Suprapubic skin (tissue), 4 donors: ENCODE results near the gene PITHD1. TPM values are rescaled to one million over a fixed set of nuclear protein-coding genes. Genes with fewer than 3 reads are reported as not detected.
"Not testable (repeated sequence)": the region's sequence is repeated elsewhere in the genome, so short reads cannot be mapped to it uniquely, and the experiment has no call there.

Experiments
- DNase-seq, 2 donors: peaks; one replicate each; pipeline ENCODE4 v3.0.0-alpha.2; 2019; ENCODE audit warnings: low spot score in 2 of 2
- H3K27ac ChIP-seq: fragments of 200-600 bp; sonication (generic); one replicate; pipeline ENCODE4 v1.5.1; 2019
- H3K27me3 ChIP-seq: fragments of 200-600 bp; sonication (generic); one replicate; pipeline ENCODE4 v1.5.1; 2019
- H3K36me3 ChIP-seq: fragments of 200-600 bp; sonication (generic); one replicate; pipeline ENCODE4 v1.5.1; 2019
- H3K4me1 ChIP-seq: fragments of 200-600 bp; sonication (generic); one replicate; pipeline ENCODE4 v1.5.1; 2019
- H3K4me3 ChIP-seq: fragments of 200-600 bp; sonication (generic); one replicate; pipeline ENCODE4 v1.5.1; 2019; ENCODE audit warnings: mild to moderate bottlenecking
- H3K9me3 ChIP-seq: fragments of 200-600 bp; sonication (generic); one replicate; pipeline ENCODE4 v1.5.1; 2019
- EP300 ChIP-seq: sonication (generic); formaldehyde crosslinking; IDR thresholded peaks from one replicate; pipeline ENCODE4 v1.6.1; 2017; ENCODE audit warnings: antibody characterized with exemption
- POLR2A ChIP-seq, 2 donors: fragments of 450-650 bp; IDR thresholded peaks; one replicate each; pipeline ENCODE4 v1.6.1; 2017; ENCODE audit warnings: antibody characterized with exemption in 2 of 2, mild to moderate bottlenecking in 2 of 2, moderate library complexity in 2 of 2
- POLR2AphosphoS5 ChIP-seq, 3 donors: sonication (generic); formaldehyde crosslinking; IDR thresholded peaks; one replicate each; pipeline ENCODE4 v1.6.1; 2017; ENCODE audit warnings: antibody characterized with exemption in 3 of 3
- WGBS: methylation state at CpG from one replicate; pipeline ENCODE4 v1.1.5; 2018; 5-methylcytosine and 5-hydroxymethylcytosine counted together
- total RNA-seq, 4 donors: library from RNA; depleted of rRNA; stranded (reverse); fragments of >200 nt; gene quantifications; one replicate each; pipeline ENCODE4 v1.1.0, GENCODE V29; 2016
- TF ChIP-seq, protein P1 (sequence below), 2 donors: fragments of 200-600 bp in 1 of 2; fragments of 450-650 bp in 1 of 2; sonication (generic) in 1 of 2; IDR thresholded peaks; one replicate each; pipeline ENCODE4 v1.5.1; 2016 to 2019; ENCODE audit warnings: antibody characterized with exemption in 2 of 2, mild to moderate bottlenecking in 1 of 2, moderate library complexity in 1 of 2

Gene PITHD1
- total RNA-seq, 4 donors from 2014 or later: 49.4 to 93.1 (median 74.3) TPM

- Histone ChIP-seq H3K27ac (peak within 1 kb of the TSS; percentile 75), H3K9me3 (no peaks in the 10 kb centered on the region), H3K27me3 (no peaks in the 10 kb centered on the region), H3K4me1 (peaks cover 37% of the 10 kb centered on the region), H3K4me3 (peak within 1 kb of the TSS; percentile 92), H3K36me3 (peaks cover 58% of the 10 kb centered on the region)
- DNase-seq: peak; percentile 97
- TF ChIP-seq EP300 (no peak), POLR2AphosphoS5 (IDR thresholded peaks at IDR 0.05) (peak in 2 of 3 donors; percentile 66 to 86)
- 2% methylated on average over 30 of the region's 47 CpGs for WGBS
These were observed 12.7 kb downstream of the PITHD1 start, which contains the start of gene LYPLA2 for GRCh38 chr1:23790696-23791515. LYPLA2 (plus strand) TSS chr1:23791145; CDS start chr1:23792683, 1,538 bp downstream.

GRCh38 chr1:23791516-23792047 is 13.4 kb downstream of the PITHD1 start:
- no peak for TF ChIP-seq EP300
- no peak for TF ChIP-seq POLR2AphosphoS5 (IDR thresholded peaks at IDR 0.05)
- TF ChIP-seq, protein P1, sequence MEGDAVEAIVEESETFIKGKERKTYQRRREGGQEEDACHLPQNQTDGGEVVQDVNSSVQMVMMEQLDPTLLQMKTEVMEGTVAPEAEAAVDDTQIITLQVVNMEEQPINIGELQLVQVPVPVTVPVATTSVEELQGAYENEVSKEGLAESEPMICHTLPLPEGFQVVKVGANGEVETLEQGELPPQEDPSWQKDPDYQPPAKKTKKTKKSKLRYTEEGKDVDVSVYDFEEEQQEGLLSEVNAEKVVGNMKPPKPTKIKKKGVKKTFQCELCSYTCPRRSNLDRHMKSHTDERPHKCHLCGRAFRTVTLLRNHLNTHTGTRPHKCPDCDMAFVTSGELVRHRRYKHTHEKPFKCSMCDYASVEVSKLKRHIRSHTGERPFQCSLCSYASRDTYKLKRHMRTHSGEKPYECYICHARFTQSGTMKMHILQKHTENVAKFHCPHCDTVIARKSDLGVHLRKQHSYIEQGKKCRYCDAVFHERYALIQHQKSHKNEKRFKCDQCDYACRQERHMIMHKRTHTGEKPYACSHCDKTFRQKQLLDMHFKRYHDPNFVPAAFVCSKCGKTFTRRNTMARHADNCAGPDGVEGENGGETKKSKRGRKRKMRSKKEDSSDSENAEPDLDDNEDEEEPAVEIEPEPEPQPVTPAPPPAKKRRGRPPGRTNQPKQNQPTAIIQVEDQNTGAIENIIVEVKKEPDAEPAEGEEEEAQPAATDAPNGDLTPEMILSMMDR (IDR thresholded peaks at IDR 0.05): no peak
- no peak for TF ChIP-seq POLR2A (IDR thresholded peaks at IDR 0.05)
- Histone ChIP-seq H3K27me3 (no peaks in the 10 kb centered on the region), H3K9me3 (no peaks in the 10 kb centered on the region), H3K27ac (peak overlapping the region; percentile 75), H3K36me3 (peaks cover 58% of the 10 kb centered on the region), H3K4me3 (peak overlapping the region; percentile 92), H3K4me1 (peaks cover 38% of the 10 kb centered on the region)
- no peak for DNase-seq
- WGBS: 0% methylated on average over 12 of the region's 15 CpGs

DNA sequence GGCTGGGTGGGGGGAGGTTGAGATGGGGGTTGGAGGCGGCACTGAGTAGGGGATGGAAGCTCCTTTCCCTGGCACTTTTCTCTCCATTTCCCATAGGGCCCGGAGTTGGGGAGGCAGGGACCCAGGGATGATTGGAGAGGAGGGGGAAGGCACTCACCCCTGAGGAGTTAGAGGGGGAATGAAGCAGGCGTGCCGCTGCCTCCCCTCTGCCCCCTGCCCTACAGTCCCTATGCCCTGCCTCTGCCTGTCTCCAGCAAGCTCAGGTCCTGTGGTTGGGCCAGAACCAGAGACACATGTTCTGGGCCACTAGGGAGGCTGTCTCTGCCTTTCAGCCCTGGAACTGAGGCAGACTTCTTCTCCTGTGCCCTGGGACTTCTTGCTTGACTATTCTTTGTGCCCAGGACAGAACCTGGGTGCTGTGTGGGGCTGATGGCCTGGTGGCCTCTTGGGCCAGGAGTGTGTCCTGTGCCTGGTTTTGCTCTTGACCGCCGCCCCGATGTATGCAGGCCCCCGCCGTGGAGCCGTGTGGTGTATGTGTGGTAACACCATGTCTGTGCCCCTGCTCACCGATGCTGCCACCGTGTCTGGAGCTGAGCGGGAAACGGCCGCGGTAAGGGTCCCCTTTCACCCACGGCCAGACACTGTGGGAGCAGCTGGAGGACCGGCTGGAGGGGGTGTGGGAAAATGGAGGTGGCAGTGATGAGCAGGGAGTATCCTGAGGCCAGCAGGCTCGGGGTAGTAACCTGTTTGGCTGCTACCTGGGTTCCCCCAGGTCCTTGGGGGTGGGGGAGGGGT is 14.1 kb downstream of the PITHD1 start:
- no peaks in the 10 kb centered on the region for H3K9me3 ChIP-seq
- peaks cover 39% of the 10 kb centered on the region for H3K4me1 ChIP-seq
- H3K27me3 ChIP-seq: no peaks in the 10 kb centered on the region
- 31% methylated on average over 5 of the region's 19 CpGs for WGBS
- TF ChIP-seq POLR2AphosphoS5 (IDR thresholded peaks at IDR 0.05): no peak
- TF ChIP-seq, protein P1 (IDR thresholded peaks at IDR 0.05): no peak
- no peak for TF ChIP-seq EP300
- TF ChIP-seq POLR2A (IDR thresholded peaks at IDR 0.05): no peak
- no peak for DNase-seq
- peaks cover 57% of the 10 kb centered on the region for H3K36me3 ChIP-seq
- H3K27ac ChIP-seq: peak overlapping the region; percentile 75
- peak overlapping the region; percentile 92 for H3K4me3 ChIP-seq

DNA sequence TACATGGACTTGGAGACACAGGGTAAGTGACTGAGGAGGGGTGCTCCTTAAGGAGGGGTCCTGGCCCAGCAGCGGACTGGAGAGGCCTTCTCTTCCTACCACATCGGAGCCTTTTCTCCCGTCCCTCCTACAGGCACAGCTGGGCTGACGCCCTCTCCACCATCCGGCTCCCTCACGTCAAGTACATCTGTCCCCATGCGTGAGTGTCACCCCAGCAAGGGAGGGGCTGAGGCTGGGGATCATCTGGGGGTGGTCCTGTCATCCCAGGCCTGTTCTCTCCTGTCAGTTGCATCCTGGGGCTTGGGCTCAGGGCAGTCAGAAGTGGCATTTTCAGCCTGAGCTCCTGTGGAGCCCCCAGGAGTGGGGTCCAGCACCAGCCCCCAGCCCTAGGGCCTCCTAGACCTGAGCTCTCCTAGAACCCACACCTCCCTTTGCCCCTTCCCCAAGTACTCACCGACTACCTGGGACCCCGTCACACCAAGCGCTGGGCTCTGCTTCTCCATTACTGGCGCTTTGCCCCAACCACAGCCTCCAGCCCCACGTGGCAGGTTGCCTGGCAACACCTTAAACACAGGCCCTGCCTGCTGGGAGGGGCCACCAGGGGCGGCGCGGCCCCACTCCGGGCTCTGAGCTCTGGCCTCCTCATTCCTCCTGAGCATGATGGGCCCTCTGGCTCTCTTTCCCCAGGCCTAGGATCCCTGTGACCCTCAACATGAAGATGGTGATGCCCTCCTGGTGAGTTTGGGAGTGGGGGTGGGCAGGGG is 15.0 kb downstream of the PITHD1 start:
- Histone ChIP-seq H3K4me3 (no peak overlapping the region), H3K36me3 (peaks cover 57% of the 10 kb centered on the region), H3K27me3 (no peaks in the 10 kb centered on the region), H3K4me1 (peaks cover 39% of the 10 kb centered on the region), H3K27ac (no peak overlapping the region), H3K9me3 (no peaks in the 10 kb centered on the region)
- no peak for DNase-seq
- no peak for TF ChIP-seq POLR2A (IDR thresholded peaks at IDR 0.05)
- 52% methylated on average over 12 of the region's 16 CpGs for WGBS

DNA sequence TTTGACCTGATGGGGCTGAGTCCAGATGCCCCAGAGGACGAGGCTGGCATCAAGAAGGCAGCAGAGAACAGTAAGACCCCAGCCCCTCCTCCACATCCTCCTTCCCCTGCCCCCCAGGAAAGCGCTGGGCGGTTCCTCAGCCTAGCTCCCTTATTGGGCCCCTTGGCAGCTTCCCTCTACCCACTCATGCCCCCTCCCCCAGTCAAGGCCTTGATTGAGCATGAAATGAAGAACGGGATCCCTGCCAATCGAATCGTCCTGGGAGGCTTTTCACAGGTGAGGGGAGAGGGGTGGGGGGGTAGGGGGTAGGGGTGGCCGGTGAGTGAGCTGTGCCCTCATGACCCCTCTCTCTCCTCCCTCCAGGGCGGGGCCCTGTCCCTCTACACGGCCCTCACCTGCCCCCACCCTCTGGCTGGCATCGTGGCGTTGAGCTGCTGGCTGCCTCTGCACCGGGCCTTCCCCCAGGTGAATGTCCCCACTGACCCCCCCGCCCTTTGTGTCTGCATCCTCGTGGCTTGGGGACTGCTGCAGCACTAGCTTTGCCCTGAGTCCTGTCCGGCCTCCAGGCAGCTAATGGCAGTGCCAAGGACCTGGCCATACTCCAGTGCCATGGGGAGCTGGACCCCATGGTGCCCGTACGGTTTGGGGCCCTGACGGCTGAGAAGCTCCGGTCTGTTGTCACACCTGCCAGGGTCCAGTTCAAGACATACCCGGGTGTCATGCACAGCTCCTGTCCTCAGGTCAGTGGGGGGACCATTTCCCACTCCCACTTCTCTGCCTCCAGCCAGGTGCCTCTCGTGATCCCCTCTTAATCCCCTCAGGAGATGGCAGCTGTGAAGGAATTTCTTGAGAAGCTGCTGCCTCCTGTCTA is 15.9 kb downstream of the PITHD1 start:
- TF ChIP-seq POLR2AphosphoS5 (IDR thresholded peaks at IDR 0.05): no peak
- TF ChIP-seq, protein P1 (IDR thresholded peaks at IDR 0.05): no peak
- no peak for TF ChIP-seq EP300
- no peak for TF ChIP-seq POLR2A (IDR thresholded peaks at IDR 0.05)
- no peaks in the 10 kb centered on the region for H3K27me3 ChIP-seq
- peaks cover 47% of the 10 kb centered on the region for H3K4me1 ChIP-seq
- H3K27ac ChIP-seq: no peak overlapping the region
- no peak for DNase-seq
- H3K4me3 ChIP-seq: no peak overlapping the region
- no peaks in the 10 kb centered on the region for H3K9me3 ChIP-seq
- H3K36me3 ChIP-seq: peaks cover 55% of the 10 kb centered on the region
- WGBS: 88% methylated on average over 1 of the region's 21 CpGs

GRCh38 chr1:23794732-23795182 is 16.5 kb downstream of the PITHD1 start:
- DNase-seq, H3K9me3 ChIP-seq, H3K27ac ChIP-seq, H3K27me3 ChIP-seq, H3K4me3 ChIP-seq: not testable (repeated sequence)
- Histone ChIP-seq H3K36me3 (peaks cover 55% of the 10 kb centered on the region), H3K4me1 (peaks cover 54% of the 10 kb centered on the region)
- WGBS: 75% methylated on average over 7 of the region's 9 CpGs
